Measurements from ENCODE around the gene SMPX.

SMPX gene

DNA sequence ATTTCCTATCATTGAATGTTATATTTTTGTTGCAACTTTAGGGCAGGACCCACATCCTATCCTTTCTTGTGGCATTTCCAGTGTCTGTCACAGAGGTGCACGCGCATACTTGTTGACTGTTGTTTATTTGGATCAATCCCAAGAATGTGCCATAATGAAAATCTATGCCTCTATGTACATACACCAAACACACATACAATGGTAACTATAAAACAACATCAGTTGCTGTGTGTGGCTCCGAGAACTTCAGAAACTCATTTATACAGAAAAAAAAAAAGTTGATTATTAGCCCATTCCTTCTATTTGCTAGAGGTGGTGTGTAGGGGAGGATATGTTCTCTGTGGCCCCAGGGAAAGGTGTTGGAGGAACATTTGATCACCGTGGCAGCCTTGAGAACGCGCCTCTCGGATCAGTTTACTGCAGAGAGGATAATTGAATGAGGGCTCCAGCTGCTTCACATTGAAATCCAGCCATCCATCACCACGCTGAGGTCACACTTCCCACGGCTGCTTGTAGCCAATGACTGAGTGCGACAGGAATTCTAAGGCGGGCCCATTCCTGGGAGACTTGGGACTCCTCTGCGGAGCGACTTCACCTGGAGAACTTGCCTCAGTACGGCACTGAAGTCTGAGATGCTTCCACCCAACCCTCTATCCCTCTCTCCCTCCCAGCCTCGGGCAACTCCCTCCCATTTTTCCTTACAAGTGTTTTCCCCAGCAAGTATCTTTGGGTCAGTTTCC lies 19.5 kb downstream of the SMPX start:
- H3K27ac ChIP-seq (ENCODE audit: low read length, poor library complexity, severe bottlenecking), result no peak overlapping the region
- H3K14ac ChIP-seq (ENCODE audit: low read length in 2 of 2), result no peak overlapping the region
- H2BK120ac ChIP-seq (ENCODE audit: low read depth, low read length), result no peak overlapping the region
- no peak overlapping the region for H3K23ac ChIP-seq (ENCODE audit: low read length in 2 of 2)
- H2AK5ac ChIP-seq (ENCODE audit: low read length, severe bottlenecking), result no peak overlapping the region
- no peak overlapping the region for H4K91ac ChIP-seq (ENCODE audit: low read length)
- no peaks in the 10 kb centered on the region for H3K9me3 ChIP-seq (ENCODE audit: control insufficient read depth, low read length)
- H2AFZ ChIP-seq (ENCODE audit: low read depth, low read length), result no peak overlapping the region
- no peak for DNase-seq
- peaks cover 0 to 8% of the 10 kb centered on the region in 2 experiments for H3K27me3 ChIP-seq (ENCODE audit: control insufficient read depth in 1 of 2, insufficient read depth in 1 of 2, low read length in 2 of 2)
- H3K4me3 ChIP-seq (ENCODE audit: insufficient read depth in 1 of 2, low read depth in 1 of 2, low read length in 2 of 2), result no peak overlapping the region
- no peak overlapping the region for H3K9ac ChIP-seq (ENCODE audit: low read length)
- H3K18ac ChIP-seq (ENCODE audit: low read depth in 1 of 2, low read length in 2 of 2), result no peak overlapping the region
- no peak overlapping the region for H4K8ac ChIP-seq (ENCODE audit: low read length)
- no peak overlapping the region for H2BK5ac ChIP-seq (ENCODE audit: low read depth, low read length, poor library complexity, severe bottlenecking)
- 32% methylated on average over 14 of the region's 15 CpGs for WGBS
- no peak overlapping the region for H2BK15ac ChIP-seq (ENCODE audit: low read depth, poor library complexity, severe bottlenecking)
- H3K4ac ChIP-seq (ENCODE audit: low read depth in 1 of 2, low read length in 2 of 2), result no peak overlapping the region
- no peak overlapping the region for H3K4me2 ChIP-seq (ENCODE audit: low read length, poor library complexity, severe bottlenecking)
- no peaks in the 10 kb centered on the region for H3K79me1 ChIP-seq (replicated peaks; ENCODE audit: low read length, poor library complexity, severe bottlenecking)
- H2BK12ac ChIP-seq (ENCODE audit: low read length in 2 of 2), result no peak overlapping the region
- H3K36me3 ChIP-seq (ENCODE audit: control insufficient read depth in 1 of 2, insufficient read depth in 2 of 2, low read depth in 1 of 2, low read length in 2 of 2), result no peaks in the 10 kb centered on the region
- peaks cover 3% of the 10 kb centered on the region for H3K4me1 ChIP-seq (ENCODE audit: control insufficient read depth, insufficient read depth, low read depth, low read length)

DNA sequence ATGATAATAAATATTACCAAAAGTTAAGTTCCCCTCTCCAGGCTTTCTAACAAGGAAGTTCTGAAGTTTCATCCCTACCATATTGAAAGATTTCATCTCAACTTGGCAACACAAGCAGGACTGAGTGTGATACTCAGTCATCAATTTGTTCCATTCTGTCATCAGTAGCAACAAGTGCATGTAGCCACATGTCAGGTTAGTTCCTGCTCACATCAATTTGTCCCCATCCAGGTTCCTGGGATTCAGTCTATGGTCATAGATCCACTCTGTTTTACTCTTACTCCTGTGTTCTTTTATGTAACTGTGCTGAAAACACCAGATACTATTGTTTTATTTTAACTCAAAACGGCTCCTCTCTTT lies 22.2 kb downstream of the SMPX start:
- Histone ChIP-seq H2BK15ac (ENCODE audit: low read depth, poor library complexity, severe bottlenecking) (no peak overlapping the region), H4K8ac (ENCODE audit: low read length) (no peak overlapping the region), H2BK12ac (ENCODE audit: low read length in 2 of 2) (no peak overlapping the region), H3K27me3 (ENCODE audit: control insufficient read depth in 1 of 2, insufficient read depth in 1 of 2, low read length in 2 of 2) (peaks cover 0 to 8% of the 10 kb centered on the region in 2 experiments), H3K27ac (ENCODE audit: low read length, poor library complexity, severe bottlenecking) (no peak overlapping the region), H3K4me1 (ENCODE audit: control insufficient read depth, insufficient read depth, low read depth, low read length) (peaks cover 1% of the 10 kb centered on the region), H3K79me1 (replicated peaks; ENCODE audit: low read length, poor library complexity, severe bottlenecking) (no peaks in the 10 kb centered on the region), H3K14ac (ENCODE audit: low read length in 2 of 2) (no peak overlapping the region), H2AK5ac (ENCODE audit: low read length, severe bottlenecking) (no peak overlapping the region), H3K4me3 (ENCODE audit: insufficient read depth in 1 of 2, low read depth in 1 of 2, low read length in 2 of 2) (no peak overlapping the region), H2BK5ac (ENCODE audit: low read depth, low read length, poor library complexity, severe bottlenecking) (no peak overlapping the region), H2BK120ac (ENCODE audit: low read depth, low read length) (no peak overlapping the region), H4K91ac (ENCODE audit: low read length) (no peak overlapping the region), H3K36me3 (ENCODE audit: control insufficient read depth in 1 of 2, insufficient read depth in 2 of 2, low read depth in 1 of 2, low read length in 2 of 2) (no peaks in the 10 kb centered on the region), H3K9ac (ENCODE audit: low read length) (no peak overlapping the region), H2AFZ (ENCODE audit: low read depth, low read length) (no peak overlapping the region), H3K18ac (ENCODE audit: low read depth in 1 of 2, low read length in 2 of 2) (no peak overlapping the region), H3K4ac (ENCODE audit: low read depth in 1 of 2, low read length in 2 of 2) (no peak overlapping the region), H3K4me2 (ENCODE audit: low read length, poor library complexity, severe bottlenecking) (no peak overlapping the region), H3K9me3 (ENCODE audit: control insufficient read depth, low read length) (no peaks in the 10 kb centered on the region), H3K23ac (ENCODE audit: low read length in 2 of 2) (no peak overlapping the region)
- 100% methylated on average over 1 of the region's 1 CpG for WGBS
- no peak for DNase-seq

DNA sequence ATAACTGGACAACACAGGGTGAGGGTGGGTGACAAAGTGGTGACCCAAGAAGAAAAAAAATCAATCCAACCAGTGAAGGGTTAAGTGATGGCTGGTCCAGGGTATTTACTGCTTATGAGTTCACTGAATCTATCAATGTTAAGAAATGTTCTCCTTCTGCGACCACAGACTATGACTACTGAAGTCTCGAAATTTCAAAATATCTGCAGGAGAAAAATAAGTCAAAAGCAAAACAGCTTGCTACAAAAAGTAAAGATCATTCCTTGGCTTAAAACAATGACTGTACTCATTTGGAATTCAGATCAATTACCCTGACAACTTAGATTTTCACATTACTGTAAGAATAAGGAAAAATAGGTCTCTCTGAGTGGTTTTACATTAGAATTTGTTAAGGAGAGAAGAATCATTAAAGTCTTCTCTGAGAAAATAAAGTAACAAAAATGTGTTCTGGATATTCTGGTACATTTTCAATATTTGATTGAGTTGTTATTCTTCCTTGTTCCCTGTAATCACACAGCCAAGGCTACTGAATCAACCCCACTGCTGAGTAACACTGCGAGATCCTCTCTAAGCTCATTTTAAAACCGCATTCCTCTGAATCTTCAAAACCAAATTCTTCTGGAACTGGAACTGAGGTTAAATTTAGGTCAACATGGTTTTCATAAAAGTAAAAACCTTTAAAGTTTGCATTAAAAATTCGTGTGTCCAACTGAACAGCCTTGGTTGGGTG lies 22.7 kb downstream of the SMPX start:
- Histone ChIP-seq H3K4me2 (ENCODE audit: low read length, poor library complexity, severe bottlenecking) (no peak overlapping the region), H2BK12ac (ENCODE audit: low read length in 2 of 2) (no peak overlapping the region), H3K4me3 (ENCODE audit: insufficient read depth in 1 of 2, low read depth in 1 of 2, low read length in 2 of 2) (no peak overlapping the region), H3K9ac (ENCODE audit: low read length) (peak overlapping the region; percentile 66), H3K79me1 (replicated peaks; ENCODE audit: low read length, poor library complexity, severe bottlenecking) (no peaks in the 10 kb centered on the region), H2BK5ac (ENCODE audit: low read depth, low read length, poor library complexity, severe bottlenecking) (no peak overlapping the region), H3K23ac (ENCODE audit: low read length in 2 of 2) (no peak overlapping the region), H3K27me3 (ENCODE audit: control insufficient read depth in 1 of 2, insufficient read depth in 1 of 2, low read length in 2 of 2) (peaks cover 0 to 8% of the 10 kb centered on the region in 2 experiments), H3K9me3 (ENCODE audit: control insufficient read depth, low read length) (no peaks in the 10 kb centered on the region), H3K36me3 (ENCODE audit: control insufficient read depth in 1 of 2, insufficient read depth in 2 of 2, low read depth in 1 of 2, low read length in 2 of 2) (no peaks in the 10 kb centered on the region), H3K18ac (ENCODE audit: low read depth in 1 of 2, low read length in 2 of 2) (no peak overlapping the region), H3K4ac (ENCODE audit: low read depth in 1 of 2, low read length in 2 of 2) (no peak overlapping the region), H3K4me1 (ENCODE audit: control insufficient read depth, insufficient read depth, low read depth, low read length) (peaks cover 1% of the 10 kb centered on the region), H4K91ac (ENCODE audit: low read length) (no peak overlapping the region), H2BK15ac (ENCODE audit: low read depth, poor library complexity, severe bottlenecking) (no peak overlapping the region), H2BK120ac (ENCODE audit: low read depth, low read length) (no peak overlapping the region), H3K27ac (ENCODE audit: low read length, poor library complexity, severe bottlenecking) (no peak overlapping the region), H2AK5ac (ENCODE audit: low read length, severe bottlenecking) (no peak overlapping the region), H4K8ac (ENCODE audit: low read length) (no peak overlapping the region), H2AFZ (ENCODE audit: low read depth, low read length) (no peak overlapping the region), H3K14ac (ENCODE audit: low read length in 2 of 2) (no peak overlapping the region)
- 92% methylated on average over 2 of the region's 5 CpGs for WGBS
- DNase-seq, result no peak

DNA sequence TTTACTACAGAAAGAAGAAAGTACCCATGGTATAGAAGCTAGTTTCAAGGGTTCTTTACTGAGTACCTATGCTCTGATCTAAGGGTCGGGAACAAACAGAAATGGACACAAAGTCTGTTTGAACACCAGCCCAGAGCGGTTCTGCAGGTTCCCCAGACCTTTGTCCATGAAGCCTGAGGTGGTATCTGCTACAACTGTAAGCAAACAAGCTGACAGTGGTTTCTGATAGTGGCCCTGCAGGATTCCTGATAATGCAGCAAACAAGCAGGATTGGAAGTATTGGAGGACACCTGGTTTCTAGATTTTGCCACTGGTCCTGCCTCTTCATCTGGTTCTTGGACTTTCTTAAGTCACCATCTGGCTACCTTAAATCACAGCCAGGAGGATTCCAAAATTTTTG lies 23.7 kb downstream of the SMPX start:
- H3K4me1 ChIP-seq (ENCODE audit: control insufficient read depth, insufficient read depth, low read depth, low read length), result peaks cover 1% of the 10 kb centered on the region
- no peak for DNase-seq
- H2AFZ ChIP-seq (ENCODE audit: low read depth, low read length), result no peak overlapping the region
- 49% methylated on average over 2 of the region's 2 CpGs for WGBS
- H2BK15ac ChIP-seq (ENCODE audit: low read depth, poor library complexity, severe bottlenecking), result no peak overlapping the region
- no peak overlapping the region for H2AK5ac ChIP-seq (ENCODE audit: low read length, severe bottlenecking)
- no peak overlapping the region for H3K4me3 ChIP-seq (ENCODE audit: insufficient read depth in 1 of 2, low read depth in 1 of 2, low read length in 2 of 2)
- H4K8ac ChIP-seq (ENCODE audit: low read length), result no peak overlapping the region
- no peak overlapping the region for H4K91ac ChIP-seq (ENCODE audit: low read length)
- H3K23ac ChIP-seq (ENCODE audit: low read length in 2 of 2), result no peak overlapping the region
- H3K9ac ChIP-seq (ENCODE audit: low read length), result no peak overlapping the region
- no peaks in the 10 kb centered on the region for H3K9me3 ChIP-seq (ENCODE audit: control insufficient read depth, low read length)
- no peaks in the 10 kb centered on the region for H3K36me3 ChIP-seq (ENCODE audit: control insufficient read depth in 1 of 2, insufficient read depth in 2 of 2, low read depth in 1 of 2, low read length in 2 of 2)
- H3K18ac ChIP-seq (ENCODE audit: low read depth in 1 of 2, low read length in 2 of 2), result no peak overlapping the region
- no peak overlapping the region for H2BK5ac ChIP-seq (ENCODE audit: low read depth, low read length, poor library complexity, severe bottlenecking)
- no peak overlapping the region for H3K4ac ChIP-seq (ENCODE audit: low read depth in 1 of 2, low read length in 2 of 2)
- no peak overlapping the region for H3K27ac ChIP-seq (ENCODE audit: low read length, poor library complexity, severe bottlenecking)
- H2BK12ac ChIP-seq (ENCODE audit: low read length in 2 of 2), result no peak overlapping the region
- H3K27me3 ChIP-seq (ENCODE audit: control insufficient read depth in 1 of 2, insufficient read depth in 1 of 2, low read length in 2 of 2), result peaks cover 4 to 10% of the 10 kb centered on the region in 2 experiments
- no peaks in the 10 kb centered on the region for H3K79me1 ChIP-seq (replicated peaks; ENCODE audit: low read length, poor library complexity, severe bottlenecking)
- no peak overlapping the region for H3K14ac ChIP-seq (ENCODE audit: low read length in 2 of 2)
- no peak overlapping the region for H3K4me2 ChIP-seq (ENCODE audit: low read length, poor library complexity, severe bottlenecking)
- no peak overlapping the region for H2BK120ac ChIP-seq (ENCODE audit: low read depth, low read length)

All from mesenchymal stem cell (in vitro differentiated cells and primary cell).